ENCODE measurements around the gene VPS4A.

VPS4A gene

DNA sequence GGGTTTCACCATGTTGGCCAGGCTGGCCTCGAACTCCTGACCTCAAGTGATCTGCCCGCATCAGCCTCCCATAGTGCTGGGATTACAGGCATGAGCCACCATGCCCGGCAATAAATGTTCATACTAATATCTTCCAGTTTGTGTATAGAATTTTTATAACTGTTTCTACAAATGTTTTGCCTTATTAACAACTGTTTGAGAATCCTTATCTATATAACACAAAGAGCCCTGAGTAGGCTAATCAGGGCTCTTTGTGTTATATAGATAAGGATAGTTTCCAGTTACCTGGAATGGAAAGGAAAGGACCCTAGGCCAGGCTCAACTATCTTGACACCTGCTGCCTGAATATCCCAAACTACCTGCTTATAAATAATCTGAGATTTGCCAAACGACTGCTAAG lies 57.7 kb downstream of the VPS4A start:
- no peak for DNase-seq

DNA sequence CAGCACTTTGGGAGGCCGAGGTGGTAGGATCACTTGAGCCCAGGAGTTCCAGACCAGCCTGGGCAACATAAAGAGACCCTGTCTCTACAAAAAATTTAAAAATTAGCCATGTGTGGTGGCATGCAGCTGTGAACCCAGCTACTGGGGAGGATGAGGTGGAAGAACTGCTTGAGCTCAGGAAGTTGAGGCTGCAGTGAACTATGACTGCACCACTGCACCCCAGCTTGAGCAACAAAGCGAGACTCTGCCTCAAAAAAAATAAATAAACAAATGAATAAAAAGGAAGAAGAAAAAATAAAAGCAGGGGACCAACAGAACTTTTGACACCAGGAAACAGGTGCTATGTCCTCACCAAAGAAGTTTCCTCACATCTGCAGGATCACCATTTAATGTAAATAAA lies 60.4 kb downstream of the VPS4A start:
- DNase-seq = no peak

DNA sequence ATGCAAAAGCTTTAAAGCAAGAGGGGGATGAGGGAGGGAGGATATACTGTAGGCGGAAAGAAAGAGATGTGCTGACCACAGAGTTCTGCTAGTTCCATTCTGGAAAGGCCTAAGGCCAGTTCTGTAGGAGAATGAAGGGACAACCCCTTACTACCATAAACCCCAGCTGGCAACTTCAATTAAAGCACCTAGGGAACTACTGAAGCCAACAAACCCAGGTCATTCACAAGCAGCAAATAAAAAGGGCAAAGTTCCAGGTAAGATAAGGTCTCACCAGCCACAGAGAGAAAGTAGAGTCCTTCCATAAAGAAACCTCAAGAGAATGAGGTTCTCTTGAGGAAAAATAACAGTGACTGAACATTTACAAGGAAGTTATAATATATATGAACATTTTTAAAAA lies 61.9 kb downstream of the VPS4A start:
- DNase-seq = no peak
